ENCODE results near the gene MYBPH. TPM values are rescaled to one million over a fixed set of nuclear protein-coding genes. Genes with fewer than 3 reads are reported as not detected.

The MYBPH gene
- total RNA-seq, 1 experiment from 2014 or later: not detected

GRCh38 chr1:203186091-203186445, 10.4 kb upstream of the MYBPH start:
- H3K18ac ChIP-seq (ENCODE audit: insufficient read length, low read depth, low read length): no peak overlapping the region
- no peak overlapping the region for H2AFZ ChIP-seq (ENCODE audit: low read length)
- H3K4me2 ChIP-seq (ENCODE audit: insufficient read depth, insufficient read length, low read length): no peak overlapping the region
- no peak overlapping the region for H3K23ac ChIP-seq (ENCODE audit: insufficient read length, low read depth, low read length)
- H3K9me3 Mint-ChIP-seq: no peaks in the 10 kb centered on the region; a peak in 2 of 5 replicates
- H3K79me1 ChIP-seq (ENCODE audit: insufficient read depth, low read depth, low read length, poor library complexity, severe bottlenecking): no peaks in the 10 kb centered on the region
- H3T11ph ChIP-seq (ENCODE audit: low read length): no peak overlapping the region
- H3K27me3 Mint-ChIP-seq (ENCODE audit: low read depth): no peaks in the 10 kb centered on the region; the same call in 1 of the 2 replicates
- H3K4me3 Mint-ChIP-seq: no peak overlapping the region
- no peak for DNase-seq
- no peak overlapping the region for H2BK5ac ChIP-seq (ENCODE audit: insufficient read length, low read length)
- H3K79me2 ChIP-seq (ENCODE audit: insufficient read depth, low read length): no peaks in the 10 kb centered on the region
- H4K5ac ChIP-seq (ENCODE audit: insufficient read length, low read depth, low read length): no peak overlapping the region
- H3K27me3 ChIP-seq (ENCODE audit: insufficient read depth, low read length): no peaks in the 10 kb centered on the region
- no peak overlapping the region for H2BK15ac ChIP-seq (ENCODE audit: low read depth, low read length)
- no peaks in the 10 kb centered on the region for H3K9me3 ChIP-seq (ENCODE audit: control insufficient read depth, low read depth, low read length)
- WGBS (ENCODE audit: extremely low coverage, insufficient read length, low lambda C conversion rate): no CpG with 5 or more reads among the region's 5 CpGs
- no peak overlapping the region for H4K91ac ChIP-seq (ENCODE audit: insufficient read length, low read depth, low read length)
- H2BK20ac ChIP-seq (ENCODE audit: low read depth, low read length, poor library complexity, severe bottlenecking): no peak overlapping the region
- TF ChIP-seq CTCF (conservative IDR thresholded peaks at IDR 0.05): no peak
- H4K20me1 ChIP-seq (ENCODE audit: control insufficient read depth, insufficient read depth, insufficient read length): no peaks in the 10 kb centered on the region
- H3K27ac ChIP-seq (ENCODE audit: insufficient read length, low read depth, low read length): no peak overlapping the region
- H3K4ac ChIP-seq (ENCODE audit: low read depth, low read length): no peak overlapping the region
- H3K36me3 Mint-ChIP-seq (ENCODE audit: insufficient read depth in 1 of 3, low read depth in 3 of 3): no peaks in the 10 kb centered on the region
- no peak overlapping the region for H3K9ac ChIP-seq (ENCODE audit: extremely low read depth, insufficient read length, low read length)
- peaks cover 3% of the 10 kb centered on the region for H3K23me2 ChIP-seq (ENCODE audit: insufficient read length, low read depth, low read length, poor library complexity, severe bottlenecking)
- H3K14ac ChIP-seq (ENCODE audit: insufficient read depth, low read length): no peak overlapping the region
- no peak overlapping the region for H2BK120ac ChIP-seq (ENCODE audit: low read depth, low read length, poor library complexity, severe bottlenecking)
- H3K27ac Mint-ChIP-seq: peak overlapping the region in 1 of 3 experiments; percentile 44; a peak in 1 of 7 replicates
- no peak overlapping the region for H3K56ac ChIP-seq (ENCODE audit: insufficient read length, low read depth, low read length)
- no peak overlapping the region for H2AK5ac ChIP-seq (ENCODE audit: insufficient read length, low read length)
- peaks cover 6% of the 10 kb centered on the region; the same call in 1 of the 2 replicates for H3K4me1 ChIP-seq (ENCODE audit: insufficient read depth, low read length)
- no peak overlapping the region for H4K8ac ChIP-seq (replicated peaks; ENCODE audit: insufficient read length, low read depth, low read length)
- peaks cover 29 to 41% of the 10 kb centered on the region in 2 experiments for H3K4me1 Mint-ChIP-seq
- H2BK12ac ChIP-seq (ENCODE audit: insufficient read length, low read depth, low read length): no peak overlapping the region

Measured in H9 (cell line).